KMS-11 (cell line): ENCODE data around the gene MT1G.
"Not testable (repeated sequence)": the region's sequence is repeated elsewhere in the genome, so short reads cannot be mapped to it uniquely, and the experiment has no call there.

Source experiments
- H2AFZ ChIP-seq: fragments of 200-600 bp; sonication (generic); 2 replicates; pipeline ENCODE4 v1.6.1; 2016; ENCODE audit warnings: antibody characterized with exemption, mixed run types, low read depth
- H3K27ac ChIP-seq: fragments of 200-600 bp; sonication (generic); 2 replicates; pipeline ENCODE4 v1.6.1; 2016; ENCODE audit warnings: mild to moderate bottlenecking, mixed run types
- H3K27me3 ChIP-seq: fragments of 200-600 bp; sonication (generic); 2 replicates; pipeline ENCODE4 v1.6.1; 2017; ENCODE audit warnings: mild to moderate bottlenecking, low read depth, mixed run types, moderate library complexity; ENCODE audit not compliant: insufficient read depth
- H3K36me3 ChIP-seq: fragments of 200-600 bp; sonication (generic); 2 replicates; pipeline ENCODE4 v1.6.1; 2017; ENCODE audit warnings: mild to moderate bottlenecking, mixed run types; ENCODE audit not compliant: insufficient read depth
- H3K4me1 ChIP-seq: fragments of 200-600 bp; sonication (generic); 2 replicates; pipeline ENCODE4 v1.6.1; 2016; ENCODE audit warnings: mild to moderate bottlenecking, low read depth, mixed run types; ENCODE audit not compliant: poor library complexity, severe bottlenecking
- H3K4me2 ChIP-seq: fragments of 200-600 bp; sonication (generic); 2 replicates; pipeline ENCODE4 v1.7.0; 2016; ENCODE audit warnings: mild to moderate bottlenecking, mixed run types
- H3K4me3 ChIP-seq: fragments of 200-600 bp; sonication (generic); IDR thresholded peaks from 2 replicates; pipeline ENCODE4 v1.6.1; 2017; ENCODE audit warnings: low read depth, low read length, mixed read lengths; ENCODE audit not compliant: insufficient read depth
- H3K79me2 ChIP-seq: fragments of 200-600 bp; sonication (generic); 2 replicates; pipeline ENCODE4 v1.6.1; 2016; ENCODE audit warnings: low read depth, mixed run types; ENCODE audit not compliant: insufficient read depth
- H3K9ac ChIP-seq: fragments of 200-600 bp; sonication (generic); 2 replicates; pipeline ENCODE4 v1.6.1; 2016; ENCODE audit warnings: mild to moderate bottlenecking, mixed run types
- H4K20me1 ChIP-seq: fragments of 200-600 bp; sonication (generic); 2 replicates; pipeline ENCODE4 v1.6.1; 2016; ENCODE audit warnings: mild to moderate bottlenecking, mixed run types; ENCODE audit not compliant: insufficient read depth
- CTCF ChIP-seq: fragments of 200-600 bp; sonication (generic); conservative IDR thresholded peaks from 2 replicates; pipeline ENCODE4 v1.6.1; 2017; ENCODE audit warnings: low read depth, mild to moderate bottlenecking, antibody characterized with exemption, low read length, moderate library complexity, mixed read lengths

The MT1G gene

GRCh38 chr16:56673921-56674320 lies 6.1 kb upstream of the MT1G start:
- Histone ChIP-seq H3K36me3 (no peaks in the 10 kb centered on the region), H3K27me3 (peaks cover 13% of the 10 kb centered on the region; the same call in 1 of the 2 replicates), H3K4me2 (no peak overlapping the region), H3K79me2 (no peaks in the 10 kb centered on the region), H3K4me3 (no peak overlapping the region), H3K9ac (no peak overlapping the region), H3K4me1 (no peaks in the 10 kb centered on the region), H3K27ac (no peak overlapping the region), H4K20me1 (no peaks in the 10 kb centered on the region), H2AFZ (no peak overlapping the region)
- TF ChIP-seq CTCF: no peak

- Histone ChIP-seq H3K4me3 (no peak overlapping the region), H3K4me1 (no peaks in the 10 kb centered on the region), H3K27me3 (peaks cover 13% of the 10 kb centered on the region; the same call in 1 of the 2 replicates), H3K36me3 (no peaks in the 10 kb centered on the region), H3K79me2 (no peaks in the 10 kb centered on the region), H3K9ac (no peak overlapping the region), H2AFZ (no peak overlapping the region), H4K20me1 (no peaks in the 10 kb centered on the region), H3K27ac (no peak overlapping the region), H3K4me2 (no peak overlapping the region)
- no peak for TF ChIP-seq CTCF
Observed at GRCh38 chr16:56672761-56673536, 5.1 kb upstream of the MT1G start.

- not testable (repeated sequence) for H3K4me3 ChIP-seq, H2AFZ ChIP-seq, H3K4me1 ChIP-seq, H4K20me1 ChIP-seq, H3K27ac ChIP-seq, H3K9ac ChIP-seq, H3K36me3 ChIP-seq, H3K79me2 ChIP-seq, H3K4me2 ChIP-seq
- peaks cover 13% of the 10 kb centered on the region; the same call in 1 of the 2 replicates for H3K27me3 ChIP-seq
Observed at GRCh38 chr16:56672171-56672570, 4.3 kb upstream of the MT1G start.

- not testable (repeated sequence) for H3K4me3 ChIP-seq, H3K4me1 ChIP-seq, H2AFZ ChIP-seq, H4K20me1 ChIP-seq, H3K4me2 ChIP-seq, H3K79me2 ChIP-seq, H3K27ac ChIP-seq, H3K9ac ChIP-seq, H3K36me3 ChIP-seq
- H3K27me3 ChIP-seq: peaks cover 13% of the 10 kb centered on the region; the same call in 1 of the 2 replicates
Observed at GRCh38 chr16:56671691-56672090, 3.8 kb upstream of the MT1G start.

- no peak for TF ChIP-seq CTCF
- Histone ChIP-seq H3K36me3 (no peaks in the 10 kb centered on the region), H3K4me2 (no peak overlapping the region), H3K27me3 (peaks cover 13% of the 10 kb centered on the region; the same call in 1 of the 2 replicates), H3K4me3 (no peak overlapping the region), H3K4me1 (no peaks in the 10 kb centered on the region), H3K79me2 (no peaks in the 10 kb centered on the region), H3K27ac (no peak overlapping the region), H3K9ac (no peak overlapping the region), H4K20me1 (no peaks in the 10 kb centered on the region), H2AFZ (no peak overlapping the region)
Observed at GRCh38 chr16:56670620-56670934, 2.7 kb upstream of the MT1G start.
